ENCODE data around the gene CRYZ.
"Not testable (repeated sequence)": the region's sequence is repeated elsewhere in the genome, so short reads cannot be mapped to it uniquely, and the experiment has no call there.

The CRYZ gene

DNA sequence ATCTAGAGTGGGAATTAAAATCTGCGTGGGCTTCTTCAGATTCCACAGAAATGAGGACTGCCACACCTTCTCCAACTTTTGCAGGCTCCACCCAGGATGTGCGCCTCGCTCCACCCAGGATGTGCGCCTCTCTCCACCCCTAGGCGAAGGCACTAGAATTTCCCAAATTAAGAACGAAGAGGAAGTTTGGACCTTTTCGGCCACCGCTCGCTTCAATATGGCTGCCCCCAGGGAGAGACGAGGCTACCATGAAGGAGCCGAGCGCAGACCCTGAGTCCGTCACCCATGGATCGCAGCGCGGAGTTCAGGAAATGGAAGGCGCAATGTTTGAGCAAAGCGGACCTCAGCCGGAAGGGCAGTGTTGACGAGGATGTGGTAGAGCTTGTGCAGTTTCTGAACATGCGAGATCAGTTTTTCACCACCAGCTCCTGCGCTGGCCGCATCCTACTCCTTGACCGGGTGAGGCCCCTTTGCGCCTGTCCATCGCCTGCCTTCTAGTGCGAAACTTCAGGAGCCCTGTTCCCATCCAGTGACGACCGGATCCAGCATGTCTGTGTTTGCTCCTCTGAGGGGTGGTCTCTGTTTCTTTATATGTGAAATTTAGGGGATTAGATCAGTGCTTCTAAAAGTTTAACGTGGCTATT is at the start of gene CRYZ, which contains the start of gene TYW3:
Gene CRYZ (minus strand): TSS at position 91 of the 644 bp plus-strand sequence. CDS start 8,229 bp downstream, outside the sequence.
Gene TYW3 (plus strand): TSS at position 193 of the 644 bp plus-strand sequence. CDS start 93 bp downstream, at position 286.
- DNase-seq = peak; percentile 94

DNA sequence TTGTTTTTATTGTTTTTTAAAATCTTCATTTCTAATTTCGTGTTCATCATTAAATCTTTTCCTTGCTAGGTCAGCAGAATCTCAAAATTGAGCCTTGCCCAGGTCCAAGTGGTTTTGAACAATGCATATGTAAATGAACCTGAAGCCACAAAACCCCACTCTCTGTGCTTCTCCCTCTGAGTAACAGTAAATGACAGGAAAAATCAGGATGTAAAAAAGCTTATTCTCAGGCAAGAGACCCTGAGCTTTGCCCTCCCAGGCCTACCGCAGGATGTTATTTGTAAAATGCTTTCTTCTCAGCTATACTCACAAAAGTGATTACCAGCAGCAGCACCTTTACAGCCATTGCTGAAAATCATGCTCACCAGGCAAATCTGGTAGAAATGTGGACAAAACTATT is 47.7 kb upstream of the CRYZ start:
- no peak for DNase-seq

- DNase-seq = no peak
These were observed 46.9 kb upstream of the CRYZ start for GRCh38 chr1:74779750-74780149.

- DNase-seq = no peak
These were observed 44.7 kb upstream of the CRYZ start for GRCh38 chr1:74777525-74777924.

GRCh38 chr1:74775735-74776134 is 42.9 kb upstream of the CRYZ start:
- DNase-seq = no peak

DNA sequence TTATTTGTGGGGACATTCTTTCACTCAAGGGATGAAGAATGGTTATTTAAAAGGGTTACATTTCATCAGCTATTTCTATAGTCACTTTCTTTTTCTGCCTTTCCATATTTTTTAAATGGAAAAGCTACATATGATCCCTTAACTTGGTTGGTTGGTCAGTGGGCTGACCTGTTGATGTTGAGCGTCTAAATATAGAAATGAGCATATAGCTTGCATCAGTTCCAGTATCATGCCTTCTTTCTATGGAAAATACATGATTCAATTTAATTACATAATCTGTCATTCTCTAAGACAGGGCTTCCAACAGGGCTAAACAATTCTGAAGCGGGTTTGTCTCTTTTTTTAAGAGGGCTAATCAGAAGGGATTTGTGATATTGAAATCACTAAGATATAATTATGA is 40.7 kb upstream of the CRYZ start:
- DNase-seq = no peak

DNA sequence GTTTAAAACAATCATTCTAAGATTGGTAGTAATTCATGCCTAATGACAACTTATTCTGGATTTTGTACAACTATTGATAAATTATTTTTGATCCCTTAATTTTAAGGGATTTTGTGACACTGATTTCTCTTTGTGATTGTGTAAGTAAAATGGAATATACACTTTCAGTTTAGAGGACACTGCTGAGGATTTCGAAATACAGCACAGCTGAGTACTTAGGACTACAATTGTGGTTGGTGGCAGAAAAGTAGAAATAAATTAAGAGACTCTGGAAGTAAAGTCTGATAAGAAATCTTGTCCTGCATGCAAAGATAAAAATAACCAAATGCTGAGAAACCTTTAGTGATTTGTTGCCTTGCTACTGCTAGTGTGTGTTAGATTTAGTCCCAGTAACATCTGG is 40.1 kb upstream of the CRYZ start:
- DNase-seq = no peak

- DNase-seq = peak; percentile 34
These were observed 39.2 kb upstream of the CRYZ start for GRCh38 chr1:74771913-74772515.

- DNase-seq = peak; percentile 26
These were observed 34.6 kb upstream of the CRYZ start for GRCh38 chr1:74767490-74767889.

- no peak for DNase-seq
These were observed 33.7 kb upstream of the CRYZ start for GRCh38 chr1:74766579-74766978.

GRCh38 chr1:74763807-74764206 is 31.0 kb upstream of the CRYZ start:
- no peak for DNase-seq

DNA sequence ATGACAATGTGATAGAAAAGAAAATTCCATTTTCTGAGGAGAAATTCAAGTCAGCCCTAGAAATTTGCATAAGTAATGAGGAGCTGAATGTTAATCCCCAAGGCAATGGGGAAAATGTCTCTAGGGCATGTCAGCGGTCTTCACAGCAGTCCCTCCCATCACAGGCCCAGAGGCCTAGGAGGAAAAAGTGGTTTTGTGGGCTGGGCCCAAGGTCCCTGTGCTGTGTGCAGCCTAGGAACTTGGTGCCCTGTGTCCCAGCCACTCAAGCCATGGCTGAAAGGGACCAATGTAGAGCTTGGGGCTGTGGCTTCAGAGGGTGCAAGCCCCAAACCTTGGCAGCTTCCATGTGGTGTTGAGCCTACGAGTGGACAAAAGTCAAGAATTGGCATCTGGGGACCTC is 23.8 kb upstream of the CRYZ start:
- DNase-seq = not testable (repeated sequence)

DNA sequence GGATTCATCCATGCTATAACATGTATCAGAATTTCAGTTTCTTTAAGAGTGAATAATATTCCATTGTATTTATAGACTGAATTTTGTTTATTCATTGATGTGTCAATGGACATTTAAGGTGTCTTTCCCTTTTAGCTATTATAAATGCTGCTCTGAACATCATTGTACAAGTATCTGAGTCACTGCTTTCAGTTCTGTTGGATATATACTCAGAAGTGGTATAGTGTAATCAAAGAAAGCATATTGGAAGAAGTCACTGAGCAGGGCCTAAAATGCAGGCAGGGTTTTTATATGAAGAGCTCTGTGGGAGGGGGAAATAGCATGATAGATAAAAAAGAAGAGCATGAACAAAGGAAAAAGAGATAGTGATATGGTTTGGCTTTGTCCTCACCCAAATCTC is 22.6 kb upstream of the CRYZ start:
- DNase-seq = no peak

DNA sequence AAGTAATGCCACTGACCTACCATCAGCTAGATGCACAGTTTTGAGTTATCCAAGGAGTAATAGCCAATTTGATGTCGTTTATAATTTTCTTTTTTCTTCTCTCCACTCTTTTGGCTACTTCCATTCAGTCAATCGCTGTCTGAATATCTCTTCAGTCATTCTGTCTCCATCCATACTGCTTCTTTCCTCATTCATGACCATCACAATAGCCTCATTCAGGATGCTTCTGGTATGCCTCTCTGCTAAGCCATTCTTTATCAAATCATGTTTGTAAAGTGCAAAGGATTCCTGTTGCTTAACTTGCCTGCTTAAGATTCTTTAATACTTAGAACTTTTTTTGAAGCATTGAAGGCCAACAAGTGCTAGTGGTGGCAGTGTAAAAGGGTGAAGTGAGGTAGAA is 20.3 kb upstream of the CRYZ start:
- no peak for DNase-seq

DNA sequence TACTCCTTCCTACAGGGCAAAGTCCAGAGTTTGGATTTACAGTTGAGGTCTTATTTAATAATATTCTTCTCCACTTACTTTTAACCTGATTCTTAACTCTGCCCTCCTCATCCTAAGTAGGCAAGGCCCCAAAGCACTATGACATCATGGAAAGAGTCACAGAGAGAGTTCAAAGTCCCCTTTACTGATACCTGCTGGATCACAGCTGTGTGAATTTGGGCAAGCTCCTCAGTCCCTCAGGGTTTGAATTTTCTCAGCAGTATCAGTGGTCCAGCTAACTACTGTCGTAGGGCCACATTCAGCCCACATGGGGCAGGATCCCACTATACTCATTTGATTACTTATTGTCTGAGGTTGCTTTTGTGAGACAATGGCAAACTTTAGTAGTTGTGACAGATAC is 16.1 kb upstream of the CRYZ start:
- no peak for DNase-seq

- DNase-seq = not testable (repeated sequence)
These were observed 12.4 kb upstream of the CRYZ start for GRCh38 chr1:74745247-74745646.

- not testable (repeated sequence) for DNase-seq
These were observed 7.6 kb upstream of the CRYZ start for GRCh38 chr1:74740307-74740980.

- DNase-seq = no peak
These were observed 4.5 kb upstream of the CRYZ start for GRCh38 chr1:74737333-74737732.

GRCh38 chr1:74733604-74734484 is 994 bp upstream of the CRYZ start:
- peak; percentile 71 for DNase-seq

- not testable (repeated sequence) for DNase-seq
These were observed 541 bp downstream of the CRYZ start for GRCh38 chr1:74732071-74732946.

DNA sequence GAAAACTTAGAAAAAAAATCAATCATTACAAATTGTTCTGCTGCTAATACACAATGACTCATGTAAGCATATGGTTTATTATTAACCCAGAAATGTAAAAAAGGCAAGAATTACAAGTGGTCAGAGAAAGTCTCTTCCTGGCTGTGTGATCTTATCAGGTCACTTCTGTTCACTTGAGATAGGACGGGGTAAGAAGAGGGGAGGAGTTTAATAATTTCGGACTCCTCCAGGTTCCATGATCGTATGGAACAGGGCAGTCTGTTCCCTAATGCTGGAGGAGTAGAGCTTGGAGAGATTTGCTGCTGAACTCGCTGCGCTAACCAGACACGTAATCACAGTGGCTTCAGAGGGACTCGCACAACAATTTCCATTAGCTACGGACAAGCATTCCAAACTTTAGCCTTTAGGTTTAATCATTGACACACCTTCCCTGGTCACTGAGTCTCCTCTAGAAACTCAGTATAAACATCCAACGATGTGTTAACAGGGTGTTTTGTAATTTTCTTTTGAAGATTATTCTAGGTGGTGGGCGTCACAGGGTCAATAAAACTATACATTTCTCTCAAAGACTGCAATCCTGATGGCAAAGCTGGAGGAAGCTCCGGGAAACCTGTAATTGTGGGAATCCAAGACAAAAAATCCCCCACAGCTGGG is 1.3 kb downstream of the CRYZ start:
- peak; percentile 35 for DNase-seq

Measured in EL (cell line).